MCF 10A (cell line): ENCODE data around the gene ATP6AP2. TPM values are rescaled to one million over a fixed set of nuclear protein-coding genes. Genes with fewer than 3 reads are reported as not detected.
A peak's percentile ranks its signal among the peaks of the same experiment; 100 is the strongest.

Source experiments
- BruUV-seq: library from RNA; stranded (reverse); fragments of 400-500 nt; replicated peaks from 2 replicates; lab custom pipeline; 2021; lab: Mats Ljungman, UMichigan
- CTCF ChIA-PET: fragments of 300-600 bp; sonication (Branson Sonifier 250); formaldehyde crosslinking; extraction: SDS; loops from one replicate; lab custom pipeline; 2021; ENCODE audit warnings: antibody characterized with exemption, inconsistent platforms; lab: Yijun Ruan, JAX
- POLR2A ChIA-PET: fragments of 300-600, 350-650 bp; sonication (Branson Sonifier 250); formaldehyde crosslinking; extraction: SDS; loops from one replicate; lab custom pipeline; 2020; ENCODE audit warnings: antibody characterized with exemption, inconsistent platforms; lab: Yijun Ruan, JAX
- DNase-seq: peaks from one replicate; pipeline ENCODE4 v3.0.0-alpha.2; 2018; ENCODE audit not compliant: unreplicated experiment
- H3K27ac Mint-ChIP-seq: one replicate; pipeline ENCODE4 v1.8.0; 2022; ENCODE audit warnings: mild to moderate bottlenecking, low read depth, mixed read lengths; ENCODE audit not compliant: unreplicated experiment
- H3K27me3 Mint-ChIP-seq: one replicate; pipeline ENCODE4 v1.8.0; 2022; ENCODE audit warnings: mixed read lengths; ENCODE audit not compliant: insufficient read depth, unreplicated experiment
- H3K36me3 Mint-ChIP-seq: one replicate; pipeline ENCODE4 v1.8.0; 2022; ENCODE audit warnings: mild to moderate bottlenecking, moderate library complexity, mixed read lengths; ENCODE audit not compliant: insufficient read depth, unreplicated experiment
- H3K4me1 Mint-ChIP-seq: one replicate; pipeline ENCODE4 v1.8.0; 2022; ENCODE audit warnings: mixed read lengths; ENCODE audit not compliant: insufficient read depth, unreplicated experiment
- H3K4me3 Mint-ChIP-seq: one replicate; pipeline ENCODE4 v1.8.0; 2022; ENCODE audit warnings: mild to moderate bottlenecking, moderate library complexity, mixed read lengths; ENCODE audit not compliant: unreplicated experiment
- H3K9me3 Mint-ChIP-seq: one replicate; pipeline ENCODE4 v1.8.0; 2022; ENCODE audit warnings: mixed read lengths; ENCODE audit not compliant: unreplicated experiment
- intact Hi-C: fragments of 100-400 bp; cut with micrococcal nuclease; formaldehyde crosslinking; loops from 2 replicates; pipeline ENCODE4 v1.14.1; 2022
- total RNA-seq: library from RNA; stranded (reverse); gene quantifications from 2 replicates; pipeline ENCODE4 v1.2.3, GENCODE V29; 2022
- TF ChIP-seq, protein P1 (sequence below): fragments of 200-600 bp; IDR thresholded peaks from one replicate; pipeline ENCODE4 v1.8.0; 2022; ENCODE audit warnings: antibody characterized with exemption, mild to moderate bottlenecking; ENCODE audit not compliant: unreplicated experiment

Gene ATP6AP2
- total RNA-seq, 1 experiment from 2014 or later = 69.4 TPM

DNA sequence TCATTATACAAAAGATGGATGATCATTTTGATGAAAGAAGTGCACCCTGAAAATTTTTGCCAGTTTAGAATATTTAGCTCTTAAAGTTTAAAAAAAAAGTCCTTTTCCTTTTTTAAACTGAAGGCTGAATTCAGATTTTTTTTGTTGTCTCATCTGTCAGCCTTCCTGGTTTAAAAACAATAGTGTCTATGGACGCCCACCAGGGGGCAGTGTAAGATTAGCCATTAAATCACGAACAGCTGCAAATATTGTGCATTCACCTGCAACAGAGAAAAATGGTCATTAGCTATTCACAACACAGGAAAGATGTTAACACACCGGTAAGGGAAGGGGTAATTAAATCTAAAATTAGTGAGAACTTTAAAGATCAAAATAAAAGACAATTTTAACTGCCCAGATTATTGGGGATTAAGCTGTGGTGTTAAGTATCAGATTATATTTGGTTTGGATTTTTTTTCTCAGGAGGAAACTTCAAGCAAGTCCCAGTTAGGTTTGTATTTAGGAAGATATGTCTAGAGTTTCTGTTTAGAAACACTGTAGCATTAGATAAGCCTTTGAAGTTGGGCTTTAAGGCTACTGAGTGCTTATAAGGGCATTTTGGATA lies 71.0 kb downstream of the ATP6AP2 start:
- intact Hi-C loops = loop anchor here (1.0 kb wide), 6 partner anchors 84 to 602 kb away; partner anchors contain the start of gene MED14
- H3K27ac Mint-ChIP-seq = no peak overlapping the region
- H3K4me1 Mint-ChIP-seq = no peaks in the 10 kb centered on the region
- peaks cover 17% of the 10 kb centered on the region for H3K27me3 Mint-ChIP-seq
- no TSS peak for BruUV-seq
- no peaks in the 10 kb centered on the region for H3K9me3 Mint-ChIP-seq
- DNase-seq = peak; percentile 79
- CTCF ChIA-PET = interaction anchor here (0.5 to 8.0 kb wide), 49 partner anchors 7 to 1203 kb away, joined by 3 to 51 read pairs (median 4); no protein-coding TSS in a partner anchor
- POLR2A ChIA-PET = interaction anchor here (0.7 kb wide), 1 partner anchor 1919 kb away, joined by 3 read pairs; no protein-coding TSS in a partner anchor
- TF ChIP-seq, protein P1, sequence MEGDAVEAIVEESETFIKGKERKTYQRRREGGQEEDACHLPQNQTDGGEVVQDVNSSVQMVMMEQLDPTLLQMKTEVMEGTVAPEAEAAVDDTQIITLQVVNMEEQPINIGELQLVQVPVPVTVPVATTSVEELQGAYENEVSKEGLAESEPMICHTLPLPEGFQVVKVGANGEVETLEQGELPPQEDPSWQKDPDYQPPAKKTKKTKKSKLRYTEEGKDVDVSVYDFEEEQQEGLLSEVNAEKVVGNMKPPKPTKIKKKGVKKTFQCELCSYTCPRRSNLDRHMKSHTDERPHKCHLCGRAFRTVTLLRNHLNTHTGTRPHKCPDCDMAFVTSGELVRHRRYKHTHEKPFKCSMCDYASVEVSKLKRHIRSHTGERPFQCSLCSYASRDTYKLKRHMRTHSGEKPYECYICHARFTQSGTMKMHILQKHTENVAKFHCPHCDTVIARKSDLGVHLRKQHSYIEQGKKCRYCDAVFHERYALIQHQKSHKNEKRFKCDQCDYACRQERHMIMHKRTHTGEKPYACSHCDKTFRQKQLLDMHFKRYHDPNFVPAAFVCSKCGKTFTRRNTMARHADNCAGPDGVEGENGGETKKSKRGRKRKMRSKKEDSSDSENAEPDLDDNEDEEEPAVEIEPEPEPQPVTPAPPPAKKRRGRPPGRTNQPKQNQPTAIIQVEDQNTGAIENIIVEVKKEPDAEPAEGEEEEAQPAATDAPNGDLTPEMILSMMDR = peak; percentile 73
- peaks cover 15% of the 10 kb centered on the region for H3K36me3 Mint-ChIP-seq
- no peak overlapping the region for H3K4me3 Mint-ChIP-seq

DNA sequence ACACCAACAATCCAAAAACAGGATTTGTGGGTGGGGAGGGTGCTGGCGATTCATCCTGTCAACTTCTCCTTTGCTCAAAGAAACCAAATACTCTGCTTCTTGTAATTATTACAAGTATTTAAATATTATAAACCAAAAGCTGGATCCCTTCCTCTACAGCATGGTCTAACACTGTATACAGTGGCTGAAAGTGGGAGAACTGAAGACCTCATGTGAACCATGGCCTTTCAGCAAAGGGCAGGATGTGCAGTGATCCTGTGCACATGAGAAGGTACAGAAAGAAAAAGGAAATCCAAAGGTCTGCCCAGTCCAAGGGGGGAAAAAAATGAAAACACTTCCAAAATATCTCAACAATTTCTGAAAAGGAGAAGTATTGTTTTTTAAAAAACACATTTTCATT lies 71.9 kb downstream of the ATP6AP2 start:
- TF ChIP-seq, protein P1 = no peak

DNA sequence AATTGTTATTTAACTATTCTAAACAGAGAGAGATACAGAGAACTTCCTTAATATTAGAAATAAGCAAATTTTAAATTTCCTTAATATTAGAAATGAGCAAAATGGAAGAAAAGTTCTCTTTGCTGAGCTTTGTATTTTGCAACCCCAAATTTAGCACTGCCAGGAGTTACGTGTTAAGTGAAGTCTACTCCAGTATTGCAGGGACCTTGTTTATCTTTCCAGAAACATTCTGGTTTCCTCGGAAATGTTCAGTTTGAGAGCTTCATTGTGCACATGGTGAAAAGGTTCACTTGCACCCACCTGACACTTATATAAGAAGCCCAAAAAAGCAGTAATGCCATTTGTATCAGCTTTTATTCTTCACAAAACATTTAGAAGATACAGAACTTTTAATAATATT lies 72.8 kb downstream of the ATP6AP2 start:
- POLR2A ChIA-PET = no interaction called here
- H3K27ac Mint-ChIP-seq = no peak overlapping the region
- no peak for DNase-seq
- peaks cover 22% of the 10 kb centered on the region for H3K36me3 Mint-ChIP-seq
- TF ChIP-seq, protein P1 = no peak
- CTCF ChIA-PET = interaction anchor here (3.4 to 8.0 kb wide), 2 partner anchors 140 to 462 kb away, joined by 21 to 51 read pairs; no protein-coding TSS in a partner anchor
- peaks cover 17% of the 10 kb centered on the region for H3K27me3 Mint-ChIP-seq
- no peaks in the 10 kb centered on the region for H3K4me1 Mint-ChIP-seq
- H3K4me3 Mint-ChIP-seq = no peak overlapping the region
- intact Hi-C loops = no loop called here
- no TSS peak for BruUV-seq
- H3K9me3 Mint-ChIP-seq = no peaks in the 10 kb centered on the region

More for the DNA sequence above, 71.9 kb downstream of the ATP6AP2 start:
- intact Hi-C loops = no loop called here
- H3K27ac Mint-ChIP-seq = no peak overlapping the region
- no peak for DNase-seq
- H3K36me3 Mint-ChIP-seq = peaks cover 20% of the 10 kb centered on the region
- no peaks in the 10 kb centered on the region for H3K4me1 Mint-ChIP-seq
- H3K27me3 Mint-ChIP-seq = peaks cover 17% of the 10 kb centered on the region
- POLR2A ChIA-PET = no interaction called here
- CTCF ChIA-PET = interaction anchor here (0.6 to 8.0 kb wide), 12 partner anchors 9 to 728 kb away, joined by 4 to 51 read pairs (median 6); no protein-coding TSS in a partner anchor
- BruUV-seq = no TSS peak
- no peaks in the 10 kb centered on the region for H3K9me3 Mint-ChIP-seq
- H3K4me3 Mint-ChIP-seq = no peak overlapping the region

Other genes with a start within 250 kb of the ATP6AP2 start
- not detected in 2 replicates for gene MPC1L, start 42.5 kb downstream of the ATP6AP2 start, total RNA-seq
- 21.4 and 21.9 TPM in 2 replicates for gene CXorf38, start 66.6 kb downstream of the ATP6AP2 start, total RNA-seq
- gene MED14, start 154.6 kb downstream of the ATP6AP2 start, total RNA-seq = 35.6 and 36.4 TPM in 2 replicates